IPS DF 4.7 (cell line): ENCODE data around the gene FGF9.

ENCODE experiments used
- DNase-seq: peaks from one replicate; pipeline ENCODE4 v3.0.0-alpha.2; 2013; ENCODE audit warnings: low spot score; ENCODE audit errors: extremely low read depth

Gene FGF9

GRCh38 chr13:21674490-21675009 is 3.7 kb downstream of the FGF9 start:
- DNase-seq = no peak

GRCh38 chr13:21675095-21675991 is 4.5 kb downstream of the FGF9 start:
- no peak for DNase-seq

- DNase-seq = no peak
Observed at GRCh38 chr13:21676611-21677021, 5.7 kb downstream of the FGF9 start.

- DNase-seq = no peak
Observed at GRCh38 chr13:21677075-21677623, 6.3 kb downstream of the FGF9 start.

- DNase-seq = no peak
Observed at GRCh38 chr13:21683034-21683733, 12.3 kb downstream of the FGF9 start.

- DNase-seq = no peak
Observed at GRCh38 chr13:21684576-21684975, 13.7 kb downstream of the FGF9 start.

- no peak for DNase-seq
Observed at GRCh38 chr13:21685485-21686064, 14.7 kb downstream of the FGF9 start.

GRCh38 chr13:21686751-21687391 is 16.0 kb downstream of the FGF9 start:
- no peak for DNase-seq

- no peak for DNase-seq
Observed at GRCh38 chr13:21688056-21688455, 17.2 kb downstream of the FGF9 start.

GRCh38 chr13:21689097-21689496 is 18.2 kb downstream of the FGF9 start:
- no peak for DNase-seq

- no peak for DNase-seq
Observed at GRCh38 chr13:21690955-21691354, 20.1 kb downstream of the FGF9 start.

- DNase-seq = no peak
Observed at GRCh38 chr13:21691500-21691899, 20.6 kb downstream of the FGF9 start.

- DNase-seq = no peak
Observed at GRCh38 chr13:21691928-21692327, 21.1 kb downstream of the FGF9 start.

GRCh38 chr13:21694831-21695230 is 24.0 kb downstream of the FGF9 start:
- DNase-seq = no peak

GRCh38 chr13:21695546-21695945 is 24.7 kb downstream of the FGF9 start:
- DNase-seq = no peak

GRCh38 chr13:21696865-21697448 is 26.1 kb downstream of the FGF9 start:
- no peak for DNase-seq

GRCh38 chr13:21698817-21699679 is 28.2 kb downstream of the FGF9 start:
- DNase-seq = no peak

- DNase-seq = no peak
Observed at GRCh38 chr13:21701460-21701859, 30.6 kb downstream of the FGF9 start.

GRCh38 chr13:21703846-21704245 is 33.0 kb downstream of the FGF9 start:
- no peak for DNase-seq

GRCh38 chr13:21707586-21707985 is 36.7 kb downstream of the FGF9 start:
- DNase-seq = no peak
